Stimulated activated CD4-positive, alpha-beta T cell treated with anti-CD3 and anti-CD28 coated beads, TNF-alpha, amount 100 ng/mL, for 1 hour (primary cell): ENCODE results near the gene PRSS37.
"Not testable (repeated sequence)": the region's sequence is repeated elsewhere in the genome, so short reads cannot be mapped to it uniquely, and the experiment has no call there.

ENCODE experiments used
- DNase-seq, 3 donors: peaks; one replicate each; pipeline ENCODE4 v3.0.0-alpha.2; 2020; ENCODE audit warnings: low read depth in 3 of 3, low spot score in 1 of 3

The PRSS37 gene, protein sequence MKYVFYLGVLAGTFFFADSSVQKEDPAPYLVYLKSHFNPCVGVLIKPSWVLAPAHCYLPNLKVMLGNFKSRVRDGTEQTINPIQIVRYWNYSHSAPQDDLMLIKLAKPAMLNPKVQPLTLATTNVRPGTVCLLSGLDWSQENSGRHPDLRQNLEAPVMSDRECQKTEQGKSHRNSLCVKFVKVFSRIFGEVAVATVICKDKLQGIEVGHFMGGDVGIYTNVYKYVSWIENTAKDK

DNA sequence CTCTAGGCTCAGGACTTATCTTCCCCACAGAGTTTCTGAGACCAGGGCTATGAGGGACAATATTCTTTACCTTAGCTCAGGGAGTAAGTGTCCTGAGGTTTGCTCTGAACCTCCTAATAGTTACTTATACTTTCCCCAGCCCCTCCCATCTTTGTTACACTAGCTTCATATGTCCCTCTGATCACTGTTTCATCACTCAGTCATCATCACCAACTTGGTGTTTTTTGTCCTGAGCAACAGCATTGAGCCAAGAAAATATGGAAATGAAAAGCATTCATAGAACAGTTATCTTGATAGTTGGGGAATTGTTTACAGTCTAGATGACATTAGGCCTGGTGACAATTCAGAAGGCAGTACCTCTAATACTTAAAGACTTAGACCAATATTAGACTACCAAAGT, at the start of gene PRSS37:
Gene PRSS37 (minus strand): TSS at position 101 of the 400 bp plus-strand sequence. CDS start 436 bp downstream, outside the sequence.
- no peak for DNase-seq

DNA sequence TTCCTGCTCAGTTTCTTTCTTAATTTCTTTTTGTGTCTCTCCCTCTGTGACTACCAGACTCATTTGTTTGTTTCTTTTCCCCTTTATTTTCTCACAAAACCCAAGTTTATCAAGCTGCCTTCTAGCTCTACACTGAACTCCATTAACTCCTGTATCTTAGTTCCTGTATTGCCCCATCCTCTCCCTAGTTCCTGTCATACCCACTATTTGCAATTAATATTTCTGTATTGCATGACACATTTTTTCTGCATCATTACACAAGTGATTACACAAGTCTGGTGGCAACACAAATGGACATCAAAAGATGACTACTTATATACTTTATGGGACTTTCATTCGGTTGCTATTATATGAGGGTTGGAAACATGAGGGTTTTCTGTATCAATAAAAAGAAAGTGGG, 48.0 kb upstream of the PRSS37 start:
- no peak for DNase-seq

DNA sequence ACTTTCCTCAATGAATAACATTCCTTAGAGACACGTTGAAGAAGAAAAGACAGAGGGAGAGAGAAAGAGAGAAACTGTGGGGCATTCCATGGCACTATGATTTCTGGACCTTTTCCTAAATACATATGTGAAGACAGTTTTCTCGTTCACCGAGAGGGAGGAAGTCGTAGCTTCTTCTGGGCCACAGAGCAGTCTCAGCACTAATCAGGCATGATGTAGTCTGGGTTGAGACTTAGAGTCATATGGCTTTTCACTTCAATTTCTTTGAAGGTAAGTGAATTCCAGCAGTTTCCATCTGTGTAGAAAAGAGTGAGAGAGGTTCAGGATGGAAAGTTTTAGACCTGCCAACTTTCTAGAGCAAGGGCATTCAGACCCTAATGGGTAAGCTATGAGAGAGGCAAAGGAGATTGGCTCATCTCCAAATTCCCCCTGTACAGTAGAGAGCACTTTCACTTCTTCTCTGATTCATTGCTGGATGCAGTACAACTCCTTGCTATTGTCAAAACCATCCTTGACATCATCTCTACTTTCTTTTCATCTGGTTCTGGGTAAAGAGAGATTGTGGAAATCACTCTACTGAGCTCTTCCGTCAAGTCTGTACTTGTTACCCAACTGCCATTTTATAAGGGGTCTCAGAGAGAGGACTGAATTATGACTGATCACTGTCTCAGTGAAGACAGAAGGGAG, 43.4 kb upstream of the PRSS37 start:
- DNase-seq: no peak

DNA sequence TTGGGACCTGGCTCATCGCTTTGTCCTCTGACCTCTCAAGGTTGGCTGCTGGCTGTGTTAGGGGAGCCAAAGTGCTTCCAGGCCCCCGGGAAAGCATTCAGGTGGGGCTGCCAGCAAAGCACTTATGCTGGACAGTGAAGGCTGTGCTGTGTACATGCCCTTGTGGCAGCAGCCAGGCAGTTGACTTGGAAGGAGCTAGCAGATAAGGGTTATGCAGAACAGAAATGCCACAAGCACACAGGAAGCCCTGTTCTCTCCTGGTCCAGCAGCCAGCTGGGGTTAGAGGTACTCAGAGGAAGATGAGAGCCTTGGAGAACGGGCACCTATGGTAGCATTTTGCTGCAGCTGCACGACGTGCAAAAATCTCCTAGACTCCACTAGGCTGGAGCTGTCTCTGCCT, 39.7 kb upstream of the PRSS37 start:
- DNase-seq: no peak

DNA sequence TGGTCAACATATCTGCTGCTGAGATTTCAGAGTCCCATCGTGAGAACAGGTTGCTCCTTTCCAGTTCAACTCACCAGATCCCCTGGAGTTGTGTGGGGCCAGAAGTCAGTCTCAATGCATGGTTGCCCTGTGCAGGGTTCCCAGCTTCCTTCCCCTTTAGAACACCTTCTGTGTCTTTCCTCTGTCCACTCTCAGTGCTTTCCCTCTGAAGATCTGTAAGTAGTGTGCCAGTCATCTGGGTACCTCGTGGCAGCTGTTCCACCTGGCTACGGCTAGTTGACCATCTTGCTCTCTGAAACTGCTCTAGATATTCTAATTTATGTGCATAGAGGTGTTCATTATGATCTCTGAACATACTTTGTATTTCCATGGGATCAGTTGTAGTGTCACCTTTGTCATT, 36.1 kb upstream of the PRSS37 start:
- no peak for DNase-seq

DNA sequence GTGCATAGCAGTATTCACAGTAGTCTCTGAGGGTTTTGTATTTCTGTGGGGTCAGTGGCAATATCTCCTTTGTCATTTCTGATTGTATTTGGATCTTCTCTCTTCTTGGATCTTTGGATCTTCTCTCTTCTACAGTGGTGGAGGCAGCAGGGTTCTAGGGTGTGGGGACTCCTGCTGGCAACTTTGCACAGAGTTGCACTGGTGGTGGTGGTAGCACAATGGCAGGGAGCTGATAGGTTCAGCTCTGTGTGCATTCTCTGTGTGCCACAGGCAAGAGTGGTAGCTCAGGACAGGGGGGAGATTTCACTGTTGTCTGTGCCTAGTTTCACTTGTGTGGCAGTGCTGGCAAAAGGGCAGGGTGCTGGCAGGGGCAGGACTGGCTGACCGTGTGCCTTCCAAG, 35.1 kb upstream of the PRSS37 start:
- no peak for DNase-seq

DNA sequence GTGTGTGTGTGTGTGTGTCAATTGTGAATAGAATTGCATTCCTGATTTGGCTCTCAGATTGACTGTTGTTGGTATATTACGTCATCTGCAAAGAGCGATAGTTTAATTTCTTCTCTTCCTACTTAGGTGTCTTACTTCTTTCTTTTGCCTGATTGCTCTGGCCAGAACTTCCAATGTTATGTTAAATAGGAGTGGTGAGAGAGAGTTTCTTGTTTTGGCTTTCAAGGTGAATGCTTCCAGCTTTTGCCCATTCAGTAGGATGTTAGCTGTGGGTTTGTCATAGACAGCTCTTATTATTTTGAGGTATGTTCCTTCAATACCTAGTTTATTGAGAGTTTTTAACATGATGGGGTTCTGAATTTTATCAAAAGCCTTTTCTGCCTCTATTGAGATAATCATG, 34.2 kb upstream of the PRSS37 start:
- DNase-seq: no peak

DNA sequence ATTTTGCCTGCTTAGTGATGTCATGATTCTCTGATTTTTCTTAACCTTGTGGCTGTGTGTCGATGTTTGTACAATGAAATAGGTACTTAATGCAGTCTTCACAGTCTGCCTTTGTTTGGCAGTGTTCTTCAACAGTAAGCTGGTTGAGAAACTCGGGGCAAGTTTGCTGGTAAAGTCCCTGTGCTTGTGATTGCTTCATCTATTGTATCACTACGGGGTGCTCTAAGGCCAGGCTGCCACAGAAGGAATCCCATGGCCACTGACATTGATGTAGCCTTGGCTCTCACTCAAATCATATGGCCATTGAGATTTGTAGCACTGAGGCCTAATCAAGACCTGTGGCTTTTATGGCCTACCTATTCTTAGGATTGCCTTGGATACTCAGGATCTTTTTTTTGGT, 33.5 kb upstream of the PRSS37 start:
- DNase-seq: no peak

DNA sequence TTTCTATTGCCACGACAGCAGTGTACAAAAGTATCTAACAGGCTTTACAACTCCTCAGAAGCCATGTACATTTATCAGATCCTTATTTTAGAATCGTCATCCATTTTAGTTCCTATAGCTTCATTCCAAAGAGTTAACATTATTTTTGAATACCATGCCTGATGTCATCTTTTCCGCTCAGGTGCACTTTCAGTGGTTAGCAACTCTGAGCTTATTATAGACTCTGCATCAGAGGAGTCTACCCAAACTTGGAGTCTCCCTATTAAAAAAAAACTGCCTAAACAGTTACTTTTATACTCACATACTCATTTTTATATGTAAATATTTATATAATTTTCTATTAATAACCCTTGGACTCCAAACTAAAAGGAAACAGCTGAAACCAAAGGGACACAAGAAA, 31.6 kb upstream of the PRSS37 start:
- no peak for DNase-seq

DNA sequence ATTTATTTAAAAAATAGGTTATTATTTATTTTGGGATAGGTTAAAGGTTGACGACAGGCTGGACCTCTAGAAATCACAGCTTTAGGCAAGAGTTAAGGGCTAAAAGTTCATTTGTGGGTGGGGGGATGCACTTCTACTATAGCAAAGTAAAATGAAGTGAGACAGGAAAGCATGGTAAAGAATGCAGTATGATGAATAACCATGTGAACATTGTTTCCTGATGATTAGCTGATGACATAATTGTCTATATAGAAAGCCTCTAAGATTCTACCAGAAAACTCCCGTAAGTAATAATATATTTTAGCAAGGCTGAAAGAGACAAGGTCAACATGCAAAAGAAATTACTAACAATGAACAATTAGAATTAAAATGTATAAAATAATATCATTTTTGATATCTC, 25.7 kb upstream of the PRSS37 start:
- no peak for DNase-seq

DNA sequence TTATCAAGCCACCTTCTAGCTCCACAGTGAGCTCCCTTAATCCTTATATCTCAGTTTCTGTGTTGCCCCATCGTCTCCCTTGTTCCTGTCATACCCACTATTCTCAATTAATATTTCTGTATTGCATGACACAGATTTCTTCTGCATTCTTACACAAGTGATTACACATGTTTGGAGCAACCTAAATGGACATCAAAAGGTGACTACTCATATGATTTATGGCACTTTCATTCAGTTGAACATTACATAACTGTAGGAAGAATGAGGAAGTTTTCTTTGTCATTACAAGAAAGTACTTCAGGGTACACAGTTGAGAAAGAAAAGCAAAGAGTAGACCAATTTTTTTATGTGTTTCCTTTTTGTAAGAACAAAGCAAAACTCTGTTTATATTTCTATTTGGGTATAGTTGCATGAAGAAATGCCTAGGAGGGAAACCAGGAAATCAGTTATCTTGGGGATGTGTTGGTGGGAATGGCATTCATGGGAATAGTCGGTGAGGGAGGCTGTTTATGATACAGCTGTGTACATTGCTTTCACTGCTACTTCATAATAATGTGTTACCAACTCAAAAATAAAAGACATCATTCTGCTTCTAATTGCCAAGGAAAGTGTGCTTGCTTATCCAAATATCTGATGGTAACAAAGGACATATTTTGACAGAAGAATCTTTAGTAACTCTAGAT, 23.6 kb upstream of the PRSS37 start:
- no peak for DNase-seq

DNA sequence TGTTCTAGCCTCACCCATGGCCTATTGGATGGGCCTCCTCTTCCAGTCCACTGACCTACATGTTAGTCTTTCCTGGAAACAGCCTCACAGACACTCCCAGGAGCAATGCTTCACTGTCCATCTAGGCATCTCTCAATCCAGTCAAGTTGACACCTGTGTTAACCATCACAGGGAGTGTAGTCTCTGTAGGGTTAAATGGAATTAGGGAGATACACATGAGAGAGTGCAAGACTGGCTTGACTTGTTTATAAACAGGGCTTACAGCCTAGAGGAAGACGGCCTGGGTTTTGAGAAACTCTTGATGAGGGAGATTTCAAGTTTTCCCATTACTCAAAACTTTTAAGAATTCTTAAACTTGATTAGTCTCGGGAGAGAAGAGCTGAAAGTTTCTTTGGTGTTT, 18.9 kb upstream of the PRSS37 start:
- DNase-seq: no peak

DNA sequence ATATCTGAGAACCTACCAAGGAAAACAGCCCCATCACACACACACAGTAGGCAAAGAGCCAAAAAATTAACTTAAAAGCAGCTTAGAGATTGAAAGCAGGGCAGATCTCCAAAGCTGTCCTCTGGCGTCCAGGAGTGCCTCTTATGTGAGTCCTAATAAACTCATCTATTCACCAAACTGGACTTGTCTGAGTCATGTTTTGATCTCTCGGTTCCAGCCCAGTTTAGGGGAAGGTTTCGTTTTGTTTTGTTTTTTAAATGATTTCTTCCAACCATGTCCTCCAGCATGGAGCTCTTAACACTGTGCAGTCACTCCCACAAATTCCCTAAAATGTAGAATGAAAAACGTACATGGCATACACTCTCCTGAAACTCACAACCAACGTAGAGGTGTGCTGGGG, 6.7 kb upstream of the PRSS37 start:
- DNase-seq: no peak

DNA sequence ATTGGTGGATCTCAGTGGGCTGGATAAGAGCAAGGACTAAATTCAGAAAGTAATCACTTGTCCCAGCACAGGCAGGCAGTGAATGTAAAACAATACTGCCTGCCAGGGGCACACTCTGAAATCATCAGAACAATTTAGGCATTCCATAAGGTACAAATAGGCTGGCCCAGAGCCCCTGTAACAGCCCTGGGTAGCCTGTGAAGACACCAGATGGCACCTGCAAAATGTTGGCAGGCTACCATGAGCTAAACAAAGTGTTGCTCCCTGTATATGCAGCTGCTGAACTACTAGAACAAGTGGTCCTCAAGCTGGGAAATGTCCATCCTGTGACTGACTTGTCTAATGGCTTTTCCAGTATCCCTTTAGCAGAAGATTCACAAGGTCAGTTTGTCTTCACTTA, 3.0 kb upstream of the PRSS37 start:
- no peak for DNase-seq

DNA sequence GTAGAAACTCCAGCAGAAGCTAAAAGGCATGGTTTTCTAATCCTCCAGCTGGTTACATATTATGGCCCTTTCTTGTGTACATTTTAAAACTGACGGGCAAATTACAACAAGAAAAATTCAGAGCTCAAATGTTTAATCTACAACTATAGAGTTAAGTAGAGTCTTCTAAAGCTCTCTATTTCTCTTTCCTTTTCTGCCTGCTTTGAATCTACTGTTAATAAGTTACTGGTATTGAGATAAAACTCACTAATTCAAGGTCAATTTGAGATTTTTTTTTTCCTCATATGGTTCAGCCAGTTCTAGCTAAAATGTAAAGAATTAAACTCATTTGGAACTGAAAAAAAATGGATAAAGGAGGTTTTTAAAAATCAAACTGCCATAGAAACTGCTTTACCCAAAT, 1.6 kb upstream of the PRSS37 start:
- no peak for DNase-seq

DNA sequence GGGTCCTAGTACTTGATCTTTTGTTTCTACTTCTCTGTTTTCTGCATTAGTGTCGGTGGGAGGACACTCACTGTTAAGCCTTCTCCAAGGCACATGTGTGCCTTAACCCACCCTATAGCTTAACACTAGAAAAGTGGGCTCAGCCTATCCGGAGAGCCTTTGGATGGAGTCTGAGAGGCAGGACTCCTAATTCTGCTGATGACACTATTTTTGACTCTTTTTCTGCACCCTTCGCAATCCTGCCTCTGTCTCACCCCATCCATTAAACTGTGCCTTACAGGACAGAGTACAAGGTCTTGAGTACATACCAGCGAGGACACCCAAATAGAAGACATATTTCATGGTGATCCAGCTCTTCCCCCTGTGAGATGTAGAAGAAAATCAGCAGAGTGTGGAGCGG, 577 bp downstream of the PRSS37 start:
- DNase-seq: no peak

DNA sequence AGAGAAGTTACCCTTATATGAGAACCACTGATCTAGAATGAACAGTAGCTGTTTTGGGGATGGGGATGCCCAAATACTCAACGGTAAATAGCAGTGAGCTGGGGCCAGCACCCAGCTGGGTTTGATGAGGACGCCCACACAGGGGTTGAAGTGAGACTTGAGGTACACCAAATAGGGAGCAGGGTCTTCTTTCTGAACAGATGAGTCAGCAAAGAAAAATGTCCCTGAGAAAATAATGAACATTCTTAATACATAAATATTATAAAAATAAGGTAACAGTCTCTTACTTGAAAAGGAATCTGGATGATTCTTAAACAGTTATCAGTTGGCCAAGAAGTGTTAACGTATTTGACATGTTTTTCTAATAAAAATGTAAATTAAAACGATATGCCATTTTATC, 2.0 kb downstream of the PRSS37 start:
- DNase-seq: no peak

DNA sequence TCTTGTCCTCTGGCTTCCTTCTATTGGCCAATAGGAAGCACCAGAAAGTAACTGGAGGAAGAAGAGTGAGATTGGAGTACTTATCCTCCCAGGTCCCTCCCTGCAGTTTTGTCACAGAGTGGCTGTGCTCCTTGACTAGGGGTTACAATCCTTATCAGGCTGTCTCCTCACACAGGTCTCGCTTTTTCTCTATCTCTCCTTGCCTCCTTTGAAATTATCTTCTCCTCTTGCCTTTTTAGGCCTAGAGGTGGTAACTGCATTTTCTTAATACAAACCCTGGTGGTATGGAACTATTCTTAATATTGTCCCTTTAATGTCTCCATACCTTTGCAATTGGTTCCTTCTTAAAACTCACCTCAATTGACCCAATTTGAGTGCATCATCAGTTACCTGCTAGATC, 2.7 kb downstream of the PRSS37 start:
- no peak for DNase-seq

DNA sequence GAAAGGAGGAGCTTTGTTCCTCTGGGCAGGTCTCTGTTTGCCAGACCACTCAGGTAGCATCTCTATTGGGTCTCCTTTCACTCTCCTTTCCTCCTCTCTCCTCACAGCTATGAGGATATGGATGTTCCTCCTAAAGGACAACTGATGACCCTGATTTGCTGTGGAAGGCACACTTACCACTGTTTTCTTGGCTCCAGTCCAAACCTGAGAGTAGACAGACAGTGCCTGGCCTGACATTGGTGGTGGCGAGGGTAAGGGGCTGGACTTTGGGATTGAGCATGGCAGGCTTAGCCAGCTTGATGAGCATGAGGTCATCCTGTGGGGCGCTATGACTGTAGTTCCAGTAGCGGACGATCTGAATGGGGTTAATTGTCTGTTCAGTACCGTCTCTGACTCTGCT, 3.6 kb downstream of the PRSS37 start:
- no peak for DNase-seq

DNA sequence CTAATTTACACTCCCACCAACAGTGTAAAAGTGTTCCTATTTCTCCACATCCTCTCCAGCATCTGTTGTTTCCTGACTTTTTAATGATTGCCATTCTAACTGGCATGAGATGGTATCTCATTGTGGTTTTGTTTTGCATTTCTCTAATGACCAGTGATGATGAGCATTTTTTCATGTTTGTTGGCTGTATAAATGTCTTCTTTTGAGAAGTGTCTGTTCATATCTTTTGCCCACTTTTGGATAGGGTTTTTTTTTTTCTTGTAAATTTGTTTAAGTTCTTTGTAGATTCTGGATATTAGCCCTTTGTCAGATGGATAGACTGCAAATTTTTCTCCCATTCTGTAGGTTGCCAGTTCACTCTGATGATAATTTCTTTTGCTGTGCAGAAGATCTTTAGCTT, 18.9 kb downstream of the PRSS37 start:
- DNase-seq: not testable (repeated sequence)

DNA sequence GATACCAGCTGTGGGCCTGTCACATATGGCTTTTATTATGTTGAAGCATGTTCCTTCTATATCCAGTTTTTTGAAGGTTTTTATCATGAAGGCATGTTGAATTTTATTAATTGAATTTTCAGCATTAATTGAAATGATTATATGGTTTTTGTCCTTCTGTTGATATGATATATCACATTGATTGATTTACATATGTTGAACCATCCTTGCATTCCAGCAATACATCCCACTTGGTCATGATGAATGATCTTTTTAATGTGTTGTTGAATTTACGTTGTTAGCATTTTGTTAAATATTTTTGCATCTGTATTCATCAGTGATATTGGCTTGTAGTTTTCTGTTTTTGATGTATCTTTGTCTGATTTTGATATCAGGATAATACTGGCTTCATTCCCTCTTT, 21.2 kb downstream of the PRSS37 start:
- no peak for DNase-seq

DNA sequence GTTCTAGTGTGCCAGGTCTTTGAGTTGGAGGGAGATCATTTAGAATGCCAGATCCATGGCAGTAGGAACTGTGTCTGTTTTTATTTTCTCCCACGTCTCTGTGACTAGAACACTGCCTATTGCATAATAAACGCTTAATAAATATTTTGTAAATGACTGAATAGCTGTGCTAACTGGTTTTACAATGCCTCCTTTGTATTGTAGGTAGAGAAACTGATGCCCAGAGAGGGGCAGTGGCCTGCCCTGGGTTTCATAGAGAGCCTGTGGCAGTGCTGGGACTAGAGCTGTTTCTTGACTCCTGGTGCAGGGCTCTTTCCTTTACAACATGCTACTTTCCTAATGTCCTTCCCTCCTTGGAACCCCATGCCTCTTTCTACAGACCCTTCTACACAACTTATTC, 48.8 kb downstream of the PRSS37 start:
- no peak for DNase-seq

DNA sequence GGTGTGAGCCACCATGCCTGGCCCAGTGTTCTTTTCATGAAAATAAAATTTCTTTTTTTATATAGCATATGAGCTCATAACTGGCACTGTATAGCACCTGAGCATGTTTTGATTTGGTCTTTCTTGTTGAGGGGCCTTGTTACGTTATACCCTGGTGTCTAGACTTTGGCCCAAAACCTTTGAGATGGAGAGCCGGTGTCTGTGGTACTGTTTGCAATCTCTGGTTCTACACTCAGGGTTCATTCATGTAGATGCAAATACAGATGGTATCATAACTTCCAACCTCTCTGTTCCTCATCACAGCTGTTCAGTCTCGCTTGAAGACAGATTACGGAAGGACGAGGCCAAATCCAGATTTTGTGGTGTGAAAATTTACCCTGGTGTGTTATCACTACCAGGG, 51.4 kb downstream of the PRSS37 start, which contains the start of gene TAS2R5:
Gene TAS2R5 (plus strand): TSS at position 301 of the 400 bp plus-strand sequence. CDS start 145 bp downstream, outside the sequence.
- no peak for DNase-seq
